AG04450 (cell line): ENCODE data around the gene CDC73. TPM values are rescaled to one million over a fixed set of nuclear protein-coding genes. Genes with fewer than 3 reads are reported as not detected.
"Not testable (repeated sequence)": the region's sequence is repeated elsewhere in the genome, so short reads cannot be mapped to it uniquely, and the experiment has no call there.

Source experiments
- CTCF ChIA-PET: fragments of 300-600, 350-600 bp; formaldehyde crosslinking; extraction: SDS; loops from one replicate; lab custom pipeline; 2022; ENCODE audit warnings: antibody characterized with exemption, inconsistent platforms; lab: Charles Lee
- POLR2A ChIA-PET: fragments of 350-600 bp; formaldehyde crosslinking; extraction: SDS; loops from one replicate; lab custom pipeline; 2021; ENCODE audit warnings: antibody characterized with exemption, inconsistent platforms; lab: Yijun Ruan, JAX
- DNase-seq: peaks from one replicate; pipeline ENCODE4 v3.0.0-alpha.2; 2011; ENCODE audit warnings: low read depth, low spot score
- H3K27ac ChIP-seq: one replicate; pipeline ENCODE4 v1.5.1; 2012; ENCODE audit warnings: low read depth, low read length, control low read depth
- H3K27me3 ChIP-seq: one replicate; pipeline ENCODE4 v1.6.0; 2012; ENCODE audit warnings: low read length; ENCODE audit not compliant: control insufficient read depth, insufficient read depth
- H3K4me3 ChIP-seq: 2 replicates; pipeline ENCODE4 v1.5.1; 2011; ENCODE audit warnings: mild to moderate bottlenecking, low read depth, low read length, control low read depth
- H3K9me3 ChIP-seq: 2 replicates; pipeline ENCODE4 v1.5.1; 2012; ENCODE audit warnings: low read length; ENCODE audit not compliant: control insufficient read depth, insufficient read depth
- polyA plus RNA-seq: library from polyadenylated mRNA; depleted of rRNA; stranded (reverse); fragments of >200 nt; gene quantifications from 2 replicates; pipeline ENCODE4 v1.2.3, GENCODE V29; 2011
- TF ChIP-seq, protein P1 (sequence below): IDR thresholded peaks from 2 replicates; pipeline ENCODE4 v1.5.1; 2011; ENCODE audit warnings: low read depth, low read length, control low read depth, inconsistent platforms

CDC73 gene
- polyA plus RNA-seq, 1 experiment, result 56.4 TPM

DNA sequence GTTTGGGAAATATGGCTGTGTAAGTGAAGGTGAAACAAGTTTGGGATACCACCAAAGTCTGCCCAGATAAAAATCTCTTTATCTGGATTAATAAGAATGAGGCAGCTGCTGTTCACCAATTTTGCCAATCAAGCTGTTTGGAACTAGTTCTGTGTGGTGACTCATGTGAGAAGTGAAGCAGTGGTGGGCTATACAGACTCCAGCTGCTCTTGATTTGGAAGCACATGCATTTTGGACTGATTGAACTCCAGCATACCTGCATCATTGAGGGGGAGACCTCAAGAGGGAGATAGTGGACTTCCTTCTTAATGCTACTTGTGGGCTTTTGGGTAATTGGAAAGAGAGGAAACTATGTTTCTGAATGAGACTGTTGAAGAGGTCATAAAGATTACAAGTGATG lies 163.8 kb downstream of the CDC73 start:
- TF ChIP-seq, protein P1, sequence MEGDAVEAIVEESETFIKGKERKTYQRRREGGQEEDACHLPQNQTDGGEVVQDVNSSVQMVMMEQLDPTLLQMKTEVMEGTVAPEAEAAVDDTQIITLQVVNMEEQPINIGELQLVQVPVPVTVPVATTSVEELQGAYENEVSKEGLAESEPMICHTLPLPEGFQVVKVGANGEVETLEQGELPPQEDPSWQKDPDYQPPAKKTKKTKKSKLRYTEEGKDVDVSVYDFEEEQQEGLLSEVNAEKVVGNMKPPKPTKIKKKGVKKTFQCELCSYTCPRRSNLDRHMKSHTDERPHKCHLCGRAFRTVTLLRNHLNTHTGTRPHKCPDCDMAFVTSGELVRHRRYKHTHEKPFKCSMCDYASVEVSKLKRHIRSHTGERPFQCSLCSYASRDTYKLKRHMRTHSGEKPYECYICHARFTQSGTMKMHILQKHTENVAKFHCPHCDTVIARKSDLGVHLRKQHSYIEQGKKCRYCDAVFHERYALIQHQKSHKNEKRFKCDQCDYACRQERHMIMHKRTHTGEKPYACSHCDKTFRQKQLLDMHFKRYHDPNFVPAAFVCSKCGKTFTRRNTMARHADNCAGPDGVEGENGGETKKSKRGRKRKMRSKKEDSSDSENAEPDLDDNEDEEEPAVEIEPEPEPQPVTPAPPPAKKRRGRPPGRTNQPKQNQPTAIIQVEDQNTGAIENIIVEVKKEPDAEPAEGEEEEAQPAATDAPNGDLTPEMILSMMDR, result peak; percentile 5; the same call in 1 of the 2 replicates
- H3K27ac ChIP-seq, result no peak overlapping the region
- no peaks in the 10 kb centered on the region for H3K27me3 ChIP-seq
- H3K4me3 ChIP-seq, result no peak overlapping the region
- no peak for DNase-seq
- POLR2A ChIA-PET, result no interaction called here
- no peaks in the 10 kb centered on the region for H3K9me3 ChIP-seq
- CTCF ChIA-PET, result no interaction called here

DNA sequence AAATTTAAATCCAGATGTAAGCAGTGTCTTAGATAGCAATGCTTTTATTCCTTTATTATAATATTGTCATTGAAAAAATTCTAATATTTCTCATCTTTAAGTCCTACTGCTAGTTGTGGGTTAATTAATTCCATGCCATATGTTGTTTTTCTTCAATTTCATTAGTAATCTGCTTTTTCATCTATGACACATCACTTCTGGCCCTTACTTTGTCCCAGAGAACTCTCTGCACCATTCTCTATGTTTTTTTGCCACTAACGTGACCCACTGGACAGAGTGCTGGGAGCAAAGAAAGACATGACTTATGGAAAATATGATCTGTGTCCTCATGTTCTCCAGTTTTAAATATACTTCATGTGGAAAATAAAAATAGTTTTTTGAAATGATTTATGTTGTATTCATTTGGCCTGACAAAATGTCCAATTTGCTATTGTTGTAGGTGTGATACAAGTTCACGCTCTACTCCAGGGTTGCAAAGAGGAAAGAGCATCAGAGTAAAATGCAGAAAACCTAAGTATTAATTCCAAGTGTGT lies 166.8 kb downstream of the CDC73 start:
- DNase-seq, H3K9me3 ChIP-seq, H3K4me3 ChIP-seq, H3K27me3 ChIP-seq, CTCF ChIA-PET, H3K27ac ChIP-seq, POLR2A ChIA-PET: not testable (repeated sequence)

DNA sequence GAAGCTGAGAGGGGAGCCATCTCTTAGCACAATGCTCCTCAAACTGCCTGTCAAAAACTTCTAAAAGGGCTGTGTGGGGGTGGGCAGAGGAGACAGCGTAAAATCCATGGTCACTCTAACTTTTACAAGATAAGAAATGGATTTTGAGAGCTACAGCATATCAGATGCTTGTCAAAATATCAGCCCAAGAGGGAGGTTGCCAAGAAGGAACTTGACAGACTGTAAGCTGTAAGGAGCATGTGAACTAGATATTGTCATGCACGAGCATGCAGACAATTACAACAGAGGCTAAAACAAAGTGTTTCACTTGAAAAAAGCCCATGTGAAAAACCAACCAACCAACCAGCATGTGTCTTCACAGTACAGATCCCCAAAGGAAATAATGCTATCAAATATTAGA lies 171.9 kb downstream of the CDC73 start:
- Histone ChIP-seq H3K4me3 (no peak overlapping the region), H3K9me3 (no peaks in the 10 kb centered on the region), H3K27me3 (no peaks in the 10 kb centered on the region), H3K27ac (no peak overlapping the region)
- DNase-seq, result no peak
- ChIA-PET POLR2A (no interaction called here), CTCF (no interaction called here)
- TF ChIP-seq, protein P1, result no peak

DNA sequence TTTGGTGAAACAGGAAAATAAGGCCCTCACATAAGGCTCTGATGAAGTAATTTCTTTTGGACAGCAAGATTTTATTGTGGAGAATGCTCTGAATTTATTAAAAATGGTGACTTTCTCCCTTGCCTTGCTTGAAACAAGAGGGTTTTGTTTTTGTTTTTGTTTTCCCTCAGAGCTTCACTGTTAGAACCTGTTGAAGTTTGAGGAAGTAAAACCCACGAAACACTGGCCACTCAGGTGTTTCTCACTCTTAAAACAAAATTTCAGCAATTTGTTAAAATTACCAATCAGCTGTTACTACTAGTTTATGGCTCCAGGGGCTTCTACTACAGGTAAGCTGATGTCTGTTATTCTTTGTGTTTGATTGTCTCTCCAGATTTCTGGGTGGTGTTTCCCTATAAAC lies 177.2 kb downstream of the CDC73 start:
- ChIA-PET CTCF (interaction anchor here (0.5 to 0.6 kb wide), 3 partner anchors 25 to 577 kb away, joined by 3 to 10 read pairs (median 3); no protein-coding TSS in a partner anchor), POLR2A (no interaction called here)

DNA sequence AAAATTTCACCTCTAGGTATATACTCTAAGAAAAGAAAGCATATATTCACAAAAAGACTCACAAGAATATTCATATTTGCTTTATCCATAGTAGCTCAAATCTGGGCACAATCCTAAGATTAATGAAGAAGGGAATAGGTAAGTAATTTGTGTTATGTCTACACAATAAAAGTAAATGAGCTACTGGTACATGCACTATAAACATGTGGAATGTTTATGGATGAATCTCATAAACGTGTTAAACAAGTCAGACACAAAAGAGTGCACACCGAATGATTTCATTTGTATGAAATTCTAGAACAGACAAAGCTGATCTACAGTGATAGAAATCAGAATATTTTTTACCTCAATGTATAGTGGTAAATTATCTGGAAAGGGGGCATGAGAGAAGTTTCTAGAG lies 179.9 kb downstream of the CDC73 start:
- no peak for DNase-seq
- CTCF ChIA-PET, result interaction anchor here (1.5 kb wide), 1 partner anchor 9 kb away, joined by 5 read pairs; no protein-coding TSS in a partner anchor
- Histone ChIP-seq H3K9me3 (no peaks in the 10 kb centered on the region), H3K4me3 (no peak overlapping the region), H3K27me3 (no peaks in the 10 kb centered on the region), H3K27ac (no peak overlapping the region)
- TF ChIP-seq, protein P1, result no peak
- POLR2A ChIA-PET, result no interaction called here

More for the DNA sequence above, 177.2 kb downstream of the CDC73 start:
- TF ChIP-seq, protein P1, result no peak
- Histone ChIP-seq H3K27ac (no peak overlapping the region), H3K4me3 (no peak overlapping the region), H3K9me3 (no peaks in the 10 kb centered on the region), H3K27me3 (no peaks in the 10 kb centered on the region)
- no peak for DNase-seq
